B cell (primary cell): ENCODE results near the gene UGT1A9. TPM values are rescaled to one million over a fixed set of nuclear protein-coding genes. Genes with fewer than 3 reads are reported as not detected.

Experiments
- ATAC-seq: fragments of 200-7000 bp; cut with Tn5 transposase; one replicate; pipeline ENCODE4 v1.10.0; 2021; ENCODE audit warnings: low read depth, mild to moderate bottlenecking, moderate number of reproducible peaks, moderate library complexity
- CTCF ChIA-PET: fragments of 350-600 bp; sonication (Branson Sonifier 250); formaldehyde crosslinking; loops from one replicate; lab custom pipeline; 2021; ENCODE audit warnings: antibody characterized with exemption, inconsistent platforms; lab: Charles Lee
- POLR2A ChIA-PET: fragments of 350-600 bp; sonication (Branson Sonifier 250); formaldehyde crosslinking; loops from one replicate; lab custom pipeline; 2021; ENCODE audit warnings: antibody characterized with exemption; lab: Charles Lee
- DNase-seq: peaks from one replicate; pipeline ENCODE4 v3.0.0; 2013
- H2AFZ ChIP-seq: 2 replicates; pipeline ENCODE4 v1.6.1; 2012; ENCODE audit warnings: mild to moderate bottlenecking, low read depth, low read length; ENCODE audit not compliant: insufficient read depth, poor library complexity, severe bottlenecking
- H3K27ac ChIP-seq, 2 donors: 1 replicate in 1 of 2; 2 replicates in 1 of 2; pipeline ENCODE4 v1.5.1; 2012 to 2013; ENCODE audit warnings: low read length in 2 of 2, mild to moderate bottlenecking in 2 of 2, moderate library complexity in 1 of 2
- H3K27me3 ChIP-seq, 4 experiments: fragments of 200-600 bp in 1 of 4; sonication (generic) in 1 of 4; replicated peaks in 1 of 4; 1 replicate in 2 of 4; 2 replicates in 2 of 4; pipeline versions ENCODE4 v1.6.1 to v1.7.0; 2013 to 2016; ENCODE audit warnings: low read length in 3 of 4, mild to moderate bottlenecking in 2 of 4, mixed read lengths in 1 of 4, moderate library complexity in 1 of 4; ENCODE audit not compliant: insufficient read depth in 4 of 4, control insufficient read depth in 3 of 4; ENCODE audit errors: control extremely low read depth in 1 of 4
- H3K36me3 ChIP-seq, 2 experiments: replicated peaks in 1 of 2; 1 replicate in 1 of 2; 2 replicates in 1 of 2; pipeline versions ENCODE4 v1.6.1 to v1.7.1; 2013; ENCODE audit warnings: low read length in 1 of 2; ENCODE audit not compliant: insufficient read depth in 2 of 2, control insufficient read depth in 1 of 2; ENCODE audit errors: control extremely low read depth in 1 of 2, extremely low read depth in 1 of 2
- H3K4me1 ChIP-seq, 2 donors: fragments of 200-600 bp in 1 of 2; sonication (generic) in 1 of 2; 1 replicate in 1 of 2; 2 replicates in 1 of 2; pipeline versions ENCODE4 v1.5.1 to v1.6.1; 2013 to 2017; ENCODE audit warnings: low read length in 2 of 2; ENCODE audit not compliant: control insufficient read depth in 2 of 2, insufficient read depth in 2 of 2
- H3K4me2 ChIP-seq: replicated peaks from 2 replicates; pipeline ENCODE3; 2012; ENCODE audit warnings: mild to moderate bottlenecking, low read depth, low read length; ENCODE audit not compliant: poor library complexity, severe bottlenecking
- H3K4me3 ChIP-seq, 5 experiments: fragments of 200-600 bp in 1 of 5; sonication (generic) in 1 of 5; 1 replicate in 3 of 5; 2 replicates in 2 of 5; pipeline versions ENCODE4 v1.5.1 to v1.7.0; 2011 to 2016; ENCODE audit warnings: low read length in 4 of 5, mild to moderate bottlenecking in 4 of 5, low read depth in 2 of 5, control low read depth in 1 of 5, moderate library complexity in 1 of 5; ENCODE audit not compliant: insufficient read depth in 1 of 5; ENCODE audit errors: control extremely low read depth in 1 of 5, extremely low read depth in 1 of 5
- H3K79me2 ChIP-seq: fragments of 200-600 bp; sonication (generic); one replicate; pipeline ENCODE4 v1.6.0; 2016; ENCODE audit warnings: low read length; ENCODE audit not compliant: control insufficient read depth, insufficient read depth
- H3K9ac ChIP-seq: fragments of 200-600 bp; sonication (generic); 2 replicates; pipeline ENCODE4 v1.6.1; 2017; ENCODE audit warnings: mild to moderate bottlenecking, low read length, moderate library complexity
- H3K9me3 ChIP-seq, 3 donors: one replicate each; pipeline versions ENCODE4 v1.6.1 to v1.7.1; 2013; ENCODE audit warnings: low read length in 2 of 3; ENCODE audit not compliant: control insufficient read depth in 2 of 3, insufficient read depth in 1 of 3; ENCODE audit errors: control extremely low read depth in 1 of 3
- H4K20me1 ChIP-seq: 2 replicates; pipeline ENCODE4 v1.6.0; 2012; ENCODE audit warnings: mild to moderate bottlenecking, low read length; ENCODE audit not compliant: insufficient read depth, control insufficient read depth, poor library complexity, severe bottlenecking
- H3K27ac Mint-ChIP-seq: one replicate; pipeline ENCODE4 v1.8.0; 2021; ENCODE audit warnings: mixed read lengths
- H3K27me3 Mint-ChIP-seq: one replicate; pipeline ENCODE4 v1.8.0; 2021; ENCODE audit warnings: mixed read lengths
- H3K4me1 Mint-ChIP-seq: one replicate; pipeline ENCODE4 v1.8.0; 2021; ENCODE audit warnings: mixed read lengths
- H3K4me3 Mint-ChIP-seq: one replicate; pipeline ENCODE4 v1.8.0; 2021; ENCODE audit warnings: mixed read lengths
- H3K9me3 Mint-ChIP-seq: one replicate; pipeline ENCODE4 v1.8.0; 2022; ENCODE audit warnings: mixed read lengths; ENCODE audit not compliant: insufficient read depth
- CTCF ChIP-seq: fragments of 200-600 bp; IDR thresholded peaks from one replicate; pipeline ENCODE4 v1.8.0; 2022; ENCODE audit warnings: antibody characterized with exemption, mild to moderate bottlenecking
- EZH2 ChIP-seq: IDR thresholded peaks from 2 replicates; pipeline ENCODE4 v1.6.1; 2012; ENCODE audit warnings: borderline replicate concordance, low read depth, mild to moderate bottlenecking, moderate library complexity, low read length; ENCODE audit not compliant: insufficient read depth, poor library complexity, severe bottlenecking
- WGBS: methylation state at CpG from one replicate; pipeline ENCODE4 v1.1.5; 2013; ENCODE audit warnings: missing lambda C conversion rate; ENCODE audit not compliant: insufficient coverage; 5-methylcytosine and 5-hydroxymethylcytosine counted together
- intact Hi-C: fragments of 100-400 bp; cut with micrococcal nuclease; formaldehyde crosslinking; loops from one replicate; pipeline ENCODE4 v1.10.0; 2022
- polyA plus RNA-seq: library from polyadenylated mRNA; depleted of rRNA; stranded (reverse); fragments of >200 nt; gene quantifications from 2 replicates; pipeline ENCODE4 v1.2.3, GENCODE V29; 2012
- total RNA-seq, 2 donors: library from RNA; stranded (reverse); fragments of 120-200 nt in 1 of 2; gene quantifications; 1 replicate in 1 of 2; 2 replicates in 1 of 2; pipeline versions ENCODE4 v1.2.3 to v1.2.4, GENCODE V29; 2013 to 2022

Gene UGT1A9
- total and polyA plus RNA-seq, 2 donors (not counting 1 experiment from before 2014, with no cell fraction given), result not detected

GRCh38 chr2:233706720-233707119, 35.0 kb downstream of the UGT1A9 start:
- no peaks in the 10 kb centered on the region for H3K79me2 ChIP-seq
- no peak overlapping the region for H3K27ac ChIP-seq
- ChIA-PET POLR2A (interaction anchor here (0.7 kb wide), 1 partner anchor 487 kb away, joined by 3 read pairs; no protein-coding TSS in a partner anchor), CTCF (interaction anchor here (0.7 to 1.2 kb wide), 3 partner anchors 11 to 17 kb away, joined by 3 read pairs; no protein-coding TSS in a partner anchor)
- Mint-ChIP-seq H3K4me3 (no peak overlapping the region), H3K27ac (no peak overlapping the region), H3K4me1 (peaks cover 3% of the 10 kb centered on the region), H3K27me3 (peaks cover 28% of the 10 kb centered on the region), H3K9me3 (no peaks in the 10 kb centered on the region)
- 100% methylated on average over 1 of the region's 1 CpG for WGBS
- ATAC-seq (no peak), DNase-seq (no peak)
- no peak overlapping the region for H3K4me3 ChIP-seq
- H3K4me2 ChIP-seq, result no peak overlapping the region
- H2AFZ ChIP-seq, result no peak overlapping the region
- no peak overlapping the region for H3K9ac ChIP-seq
- H4K20me1 ChIP-seq, result no peaks in the 10 kb centered on the region
- peaks cover 0 to 8% (median 0%) of the 10 kb centered on the region in 3 donors for H3K9me3 ChIP-seq
- no peak for TF ChIP-seq CTCF
- no peak for TF ChIP-seq EZH2
- no peaks in the 10 kb centered on the region for H3K4me1 ChIP-seq
- peaks cover 0 to 3% (median 0%) of the 10 kb centered on the region in 4 experiments for H3K27me3 ChIP-seq
- intact Hi-C loops, result no loop called here
- no peaks in the 10 kb centered on the region for H3K36me3 ChIP-seq

GRCh38 chr2:233707940-233708644, 36.4 kb downstream of the UGT1A9 start:
- Histone ChIP-seq H3K27ac (no peak overlapping the region), H3K4me1 (no peaks in the 10 kb centered on the region), H3K9ac (no peak overlapping the region), H4K20me1 (no peaks in the 10 kb centered on the region), H2AFZ (no peak overlapping the region), H3K27me3 (peaks cover 0 to 3% (median 0%) of the 10 kb centered on the region in 4 experiments), H3K9me3 (peaks cover 0 to 8% (median 0%) of the 10 kb centered on the region in 3 donors), H3K36me3 (no peaks in the 10 kb centered on the region), H3K4me3 (no peak overlapping the region), H3K4me2 (no peak overlapping the region), H3K79me2 (no peaks in the 10 kb centered on the region)
- peaks cover 31% of the 10 kb centered on the region for H3K27me3 Mint-ChIP-seq
- H3K9me3 Mint-ChIP-seq, result no peaks in the 10 kb centered on the region
- CTCF ChIA-PET, result interaction anchor here (1.3 kb wide), 1 partner anchor 8 kb away, joined by 3 read pairs; no protein-coding TSS in a partner anchor
- DNase-seq (no peak), ATAC-seq (no peak)
- 90% methylated on average over 3 of the region's 10 CpGs for WGBS
- H3K4me3 Mint-ChIP-seq, result no peak overlapping the region
- H3K4me1 Mint-ChIP-seq, result peaks cover 3% of the 10 kb centered on the region
- H3K27ac Mint-ChIP-seq, result no peak overlapping the region
- intact Hi-C loops, result no loop called here
- POLR2A ChIA-PET, result no interaction called here
- TF ChIP-seq EZH2 (no peak), CTCF (no peak)
